H1 (cell line): ENCODE data around the gene ARL2. TPM values are rescaled to one million over a fixed set of nuclear protein-coding genes. Genes with fewer than 3 reads are reported as not detected.

ENCODE experiments used
- CTCF ChIA-PET: fragments of 300-600 bp; sonication (Branson Sonifier 250); formaldehyde crosslinking; loops from one replicate; lab custom pipeline; 2021; ENCODE audit not compliant: partially characterized antibody; lab: Charles Lee
- POLR2A ChIA-PET: fragments of 300-600 bp; sonication (Branson Sonifier 250); formaldehyde crosslinking; loops from one replicate; lab custom pipeline; 2021; ENCODE audit warnings: inconsistent platforms; ENCODE audit not compliant: partially characterized antibody; lab: Charles Lee
- DNase-seq, 2 experiments: peaks; one replicate each; pipeline versions ENCODE4 v3.0.0 to v3.0.0-alpha.2; 2010 to 2022; ENCODE audit warnings: low spot score in 2 of 2, low read depth in 1 of 2, mixed read lengths in 1 of 2
- FAIRE-seq: peaks from 2 replicates; lab custom pipeline; 2011; peaks lifted over from hg19 to GRCh38; lab: Jason Lieb, UNC
- H2AFZ ChIP-seq: 2 replicates; pipeline ENCODE4 v1.8.1; 2012; ENCODE audit warnings: low read length, inconsistent platforms
- H2AK5ac ChIP-seq: 2 replicates; pipeline ENCODE4 v1.6.1; 2013; ENCODE audit warnings: low read depth, low read length
- H2BK120ac ChIP-seq: replicated peaks from 2 replicates; pipeline ENCODE3; 2013; ENCODE audit warnings: low read depth, low read length, inconsistent platforms
- H2BK12ac ChIP-seq: 2 replicates; pipeline ENCODE4 v1.6.1; 2013; ENCODE audit warnings: low read depth, low read length
- H2BK15ac ChIP-seq: 2 replicates; pipeline ENCODE4 v1.6.1; 2013; ENCODE audit warnings: low read length
- H2BK20ac ChIP-seq: 2 replicates; pipeline ENCODE4 v1.6.1; 2013; ENCODE audit warnings: low read length
- H2BK5ac ChIP-seq: 2 replicates; pipeline ENCODE4 v1.6.1; 2013; ENCODE audit warnings: low read depth, low read length
- H3K14ac ChIP-seq: 2 replicates; pipeline ENCODE4 v1.6.1; 2013; ENCODE audit warnings: inconsistent platforms; ENCODE audit not compliant: insufficient read length
- H3K18ac ChIP-seq: 2 replicates; pipeline ENCODE4 v1.6.1; 2013; ENCODE audit warnings: low read length; ENCODE audit errors: extremely low read depth
- H3K23ac ChIP-seq: 2 replicates; pipeline ENCODE4 v1.6.1; 2013; ENCODE audit warnings: inconsistent platforms; ENCODE audit not compliant: insufficient read length
- H3K23me2 ChIP-seq: 2 replicates; pipeline ENCODE4 v1.6.1; 2013; ENCODE audit warnings: low read depth, low read length
- H3K27ac ChIP-seq: 2 replicates; pipeline ENCODE4 v1.6.1; 2011; ENCODE audit warnings: low read depth, low read length, inconsistent platforms
- H3K27me3 ChIP-seq, 4 experiments: replicated peaks in 1 of 4; 1 replicate in 1 of 4; 2 replicates in 3 of 4; pipeline versions ENCODE4 v1.6.1 to v1.8.1; 2011 to 2013; ENCODE audit warnings: low read length in 3 of 4, mild to moderate bottlenecking in 3 of 4, inconsistent platforms in 2 of 4, mixed read lengths in 2 of 4, moderate library complexity in 1 of 4; ENCODE audit not compliant: control insufficient read depth in 3 of 4, insufficient read depth in 3 of 4; ENCODE audit errors: extremely low read depth in 1 of 4
- H3K36me3 ChIP-seq, 4 experiments: 2 replicates each; pipeline versions ENCODE4 v1.6.1 to v1.8.1; 2011 to 2013; ENCODE audit warnings: mild to moderate bottlenecking in 4 of 4, low read length in 3 of 4, moderate library complexity in 2 of 4, control low read depth in 1 of 4, inconsistent platforms in 1 of 4; ENCODE audit not compliant: insufficient read depth in 4 of 4, control insufficient read depth in 2 of 4
- H3K4ac ChIP-seq: replicated peaks from 2 replicates; pipeline ENCODE3; 2013; ENCODE audit warnings: low read length, low read depth, mixed read lengths, inconsistent platforms; ENCODE audit not compliant: insufficient read length
- H3K4me1 ChIP-seq, 4 experiments: replicated peaks in 1 of 4; 1 replicate in 1 of 4; 2 replicates in 3 of 4; pipeline versions ENCODE4 v1.6.1 to v1.8.1; 2011 to 2013; ENCODE audit warnings: low read length in 3 of 4, inconsistent platforms in 2 of 4, mixed read lengths in 1 of 4; ENCODE audit not compliant: insufficient read depth in 4 of 4, control insufficient read depth in 3 of 4
- H3K4me2 ChIP-seq, 2 experiments: 2 replicates each; pipeline versions ENCODE4 v1.6.1 to v1.8.1; 2011 to 2013; ENCODE audit warnings: low read depth in 2 of 2, low read length in 2 of 2, control low read depth in 1 of 2, inconsistent platforms in 1 of 2, mild to moderate bottlenecking in 1 of 2; ENCODE audit not compliant: insufficient read depth in 1 of 2
- H3K4me3 ChIP-seq, 4 experiments: fragments of 200-600, 300-600 bp in 1 of 4; sonication (generic), shearing (Covaris generic), sonication (Bioruptor Twin) in 1 of 4; 2 replicates each; pipeline versions ENCODE4 v1.5.1 to v1.8.1; 2011 to 2016; ENCODE audit warnings: low read length in 4 of 4, low read depth in 3 of 4, control low read depth in 2 of 4, inconsistent platforms in 2 of 4, mild to moderate bottlenecking in 2 of 4, mixed read lengths in 1 of 4, moderate library complexity in 1 of 4; ENCODE audit not compliant: insufficient read depth in 2 of 4; ENCODE audit errors: extremely low read depth in 1 of 4
- H3K56ac ChIP-seq: replicated peaks from 2 replicates; pipeline ENCODE3; 2013; ENCODE audit warnings: low read depth, mild to moderate bottlenecking, mixed read lengths, low read length, inconsistent platforms; ENCODE audit not compliant: insufficient read length
- H3K79me1 ChIP-seq: 2 replicates; pipeline ENCODE4 v1.6.1; 2013; ENCODE audit warnings: low read depth, low read length, control low read depth
- H3K79me2 ChIP-seq, 2 experiments: 2 replicates each; pipeline versions ENCODE4 v1.6.1 to v1.8.1; 2012 to 2013; ENCODE audit warnings: low read length in 2 of 2, mild to moderate bottlenecking in 2 of 2, inconsistent platforms in 1 of 2; ENCODE audit not compliant: insufficient read depth in 2 of 2, control insufficient read depth in 1 of 2
- H3K9ac ChIP-seq, 4 experiments: replicated peaks in 1 of 4; 1 replicate in 1 of 4; 2 replicates in 3 of 4; pipeline versions ENCODE4 v1.6.1 to v1.8.1; 2011 to 2013; ENCODE audit warnings: low read depth in 3 of 4, low read length in 3 of 4, control low read depth in 2 of 4, mild to moderate bottlenecking in 2 of 4, moderate library complexity in 2 of 4, inconsistent platforms in 1 of 4; ENCODE audit errors: extremely low read depth in 1 of 4
- H3K9me3 ChIP-seq, 2 experiments: 2 replicates each; pipeline versions ENCODE4 v1.6.1 to v1.8.1; 2012 to 2013; ENCODE audit warnings: mild to moderate bottlenecking in 2 of 2, moderate library complexity in 2 of 2, control low read depth in 1 of 2, inconsistent platforms in 1 of 2, low read depth in 1 of 2, low read length in 1 of 2, mixed read lengths in 1 of 2; ENCODE audit not compliant: insufficient read depth in 2 of 2
- H4K20me1 ChIP-seq, 2 experiments: replicated peaks in 1 of 2; 2 replicates each; pipeline versions ENCODE3 to v1.8.1; 2011 to 2013; ENCODE audit warnings: inconsistent platforms in 2 of 2, low read length in 2 of 2, mild to moderate bottlenecking in 1 of 2; ENCODE audit not compliant: insufficient read depth in 2 of 2, control insufficient read depth in 1 of 2
- H4K5ac ChIP-seq: 2 replicates; pipeline ENCODE4 v1.6.1; 2013; ENCODE audit warnings: low read length, low read depth, mixed read lengths, inconsistent platforms; ENCODE audit not compliant: insufficient read length
- H4K8ac ChIP-seq: 2 replicates; pipeline ENCODE4 v1.8.0; 2013; ENCODE audit warnings: mild to moderate bottlenecking, moderate library complexity, low read length, inconsistent platforms; ENCODE audit not compliant: insufficient read depth; ENCODE audit errors: extremely low read depth
- H4K91ac ChIP-seq: replicated peaks from 2 replicates; pipeline ENCODE3; 2013; ENCODE audit warnings: low read length, mixed read lengths, inconsistent platforms; ENCODE audit not compliant: insufficient read length
- BCL11A ChIP-seq, 2 experiments: IDR thresholded peaks; one replicate each; pipeline ENCODE4 v1.6.1; 2011; ENCODE audit warnings: low read depth in 2 of 2, low read length in 2 of 2, mild to moderate bottlenecking in 2 of 2
- BRCA1 ChIP-seq: IDR thresholded peaks from 2 replicates; pipeline ENCODE4 v1.6.1; 2012; ENCODE audit warnings: low read depth, low read length, improper control_type of control experiment
- EGR1 ChIP-seq: IDR thresholded peaks from 2 replicates; pipeline ENCODE4 v1.6.1; 2011; ENCODE audit warnings: low read depth, low read length, borderline replicate concordance
- EP300 ChIP-seq, 2 experiments: IDR thresholded peaks; 1 replicate in 1 of 2; 2 replicates in 1 of 2; pipeline ENCODE4 v1.6.1; 2011 to 2012; ENCODE audit warnings: low read depth in 2 of 2, low read length in 2 of 2, mild to moderate bottlenecking in 2 of 2, borderline replicate concordance in 1 of 2, inconsistent platforms in 1 of 2, moderate library complexity in 1 of 2
- GABPA ChIP-seq: IDR thresholded peaks from 2 replicates; pipeline ENCODE4 v1.6.1; 2011; ENCODE audit warnings: mild to moderate bottlenecking, low read length, moderate library complexity, borderline replicate concordance; ENCODE audit not compliant: insufficient read depth
- GTF2F1 ChIP-seq: IDR thresholded peaks from 2 replicates; pipeline ENCODE4 v1.6.1; 2012; ENCODE audit warnings: low read depth, low read length, improper control_type of control experiment, borderline replicate concordance
- JUND ChIP-seq: IDR thresholded peaks from 2 replicates; pipeline ENCODE4 v1.6.1; 2011; ENCODE audit warnings: mild to moderate bottlenecking, improper control_type of control experiment, low read length
- KDM1A ChIP-seq: fragments of 200-600, 300-600 bp; sonication (generic); IDR thresholded peaks from 2 replicates; pipeline ENCODE4 v1.7.1; 2016; ENCODE audit warnings: mild to moderate bottlenecking, low read length, borderline replicate concordance
- PHF8 ChIP-seq: fragments of 200-600 bp; sonication (generic); conservative IDR thresholded peaks from 2 replicates; pipeline ENCODE4 v1.7.1; 2012; ENCODE audit warnings: low read depth, mild to moderate bottlenecking, inconsistent platforms, low read length, moderate library complexity
- RAD21 ChIP-seq, 2 experiments: IDR thresholded peaks in 1 of 2; conservative IDR thresholded peaks in 1 of 2; 2 replicates each; pipeline ENCODE4 v1.6.1; 2011; ENCODE audit warnings: low read depth in 2 of 2, low read length in 2 of 2, improper control_type of control experiment in 1 of 2, inconsistent platforms in 1 of 2, mild to moderate bottlenecking in 1 of 2, moderate library complexity in 1 of 2
- SAP30 ChIP-seq: fragments of 300-600 bp; sonication (generic); IDR thresholded peaks from 2 replicates; pipeline ENCODE4 v1.7.1; 2012; ENCODE audit warnings: low read length, moderate library complexity, mild to moderate bottlenecking, inconsistent platforms; ENCODE audit not compliant: insufficient read depth, insufficient replicate concordance
- SP2 ChIP-seq: IDR thresholded peaks from 2 replicates; pipeline ENCODE4 v1.6.1; 2012; ENCODE audit warnings: mild to moderate bottlenecking, low read length, inconsistent platforms
- YY1 ChIP-seq: IDR thresholded peaks from 2 replicates; pipeline ENCODE4 v1.6.1; 2011; ENCODE audit warnings: low read depth, mild to moderate bottlenecking, low read length
- WGBS, 2 experiments: shearing (Covaris generic) in 1 of 2; methylation state at CpG; one replicate each; pipeline versions ENCODE4 v1.1.6 to v1.1.7; 2013 to 2015; ENCODE audit warnings: low lambda C conversion rate in 2 of 2, mixed read lengths in 2 of 2, inconsistent platforms in 1 of 2, low coverage in 1 of 2, missing lambda C conversion rate in 1 of 2; ENCODE audit not compliant: insufficient replicate concordance in 2 of 2, insufficient coverage in 1 of 2, insufficient read length in 1 of 2; ENCODE audit errors: extremely low coverage in 1 of 2, missing lambda C conversion rate in 1 of 2; 5-methylcytosine and 5-hydroxymethylcytosine counted together
- polyA plus RNA-seq, 7 experiments: library from polyadenylated mRNA; depleted of rRNA in 3 of 7; stranded (reverse) in 5 of 7; unstranded in 2 of 7; fragments of >200 nt in 5 of 7; fragments of 200-250 nt in 2 of 7; gene quantifications; 1 replicate in 5 of 7; 2 replicates in 1 of 7; 4 replicates in 1 of 7; pipeline versions ENCODE4 v1.2.1 to v1.2.3, GENCODE V29; 2011 to 2013; ENCODE audit warnings: missing spikeins in 2 of 7, mixed read lengths in 2 of 7
- total RNA-seq: library from RNA; stranded (reverse); fragmentation: NEBNext Ultra II Directional; extraction: Animal tissue kit (Norgen Biotek cat#: 25700); gene quantifications from 2 replicates; pipeline ENCODE4 v1.2.1, GENCODE V29; 2021

Gene ARL2
- total and polyA plus RNA-seq, 2 of the 8 experiments (the other 6 are each of a cell fraction or from before 2014, with no cell fraction given), result 186 to 535 TPM

DNA sequence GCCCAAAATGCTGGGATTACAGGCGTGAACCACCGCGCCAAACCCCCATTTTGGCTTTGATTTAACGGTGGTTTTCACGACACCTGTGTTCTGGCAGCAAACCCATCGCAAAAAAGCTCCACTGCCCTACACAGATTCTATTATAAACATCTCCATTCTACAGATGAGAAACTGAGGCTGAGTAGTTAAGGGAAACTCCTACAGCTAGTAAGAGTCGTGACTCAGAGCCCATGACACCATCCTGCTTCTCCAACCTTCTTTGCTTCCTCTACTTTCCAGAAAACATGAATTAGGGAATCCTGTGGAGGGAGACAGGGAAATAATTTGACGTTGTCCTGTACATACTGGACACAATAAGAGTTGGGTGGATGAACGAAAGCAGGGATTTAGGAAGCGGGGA, 12.8 kb downstream of the ARL2 start:
- FAIRE-seq (no peak), DNase-seq (no peak)
- Histone ChIP-seq H3K56ac (no peak overlapping the region), H4K20me1 (peaks cover 0 to 2% of the 10 kb centered on the region in 2 experiments), H3K4me1 (peaks cover 0 to 4% (median 2%) of the 10 kb centered on the region in 4 experiments; a peak in 5 of 7 replicates), H3K14ac (no peak overlapping the region), H2AK5ac (no peak overlapping the region), H3K4ac (peak overlapping the region; percentile 44), H3K9me3 (no peaks in the 10 kb centered on the region), H2BK12ac (no peak overlapping the region), H3K79me2 (no peaks in the 10 kb centered on the region), H3K4me2 (peak overlapping the region; percentile 62 to 88), H4K91ac (no peak overlapping the region), H2AFZ (peak overlapping the region; percentile 97), H3K27me3 (no peaks in the 10 kb centered on the region), H3K36me3 (peaks cover 0 to 3% (median 1%) of the 10 kb centered on the region in 4 experiments; a peak in 2 of 8 replicates), H3K4me3 (peak overlapping the region; percentile 31 to 65 (median 58); a peak in 7 of 8 replicates), H2BK120ac (no peak overlapping the region), H3K79me1 (no peaks in the 10 kb centered on the region), H2BK15ac (0 out of 2 replicates have a peak overlapping the region, but pooled peaks have one; percentile 24), H3K18ac (no peak overlapping the region), H2BK5ac (peak overlapping the region; percentile 3; the same call in 1 of the 2 replicates), H3K27ac (no peak overlapping the region), H3K23me2 (peaks cover 3% of the 10 kb centered on the region; the same call in 1 of the 2 replicates), H2BK20ac (no peak overlapping the region), H4K8ac (no peak overlapping the region), H4K5ac (no peak overlapping the region), H3K23ac (no peak overlapping the region), H3K9ac (no peak overlapping the region)
- 68% methylated on average over 10 of the region's 10 CpGs; no CpG with 5 or more reads in 1 of the 2 experiments for WGBS, 2 experiments
- ChIA-PET POLR2A (interaction anchor here (0.9 to 2.1 kb wide), 4 partner anchors 14 to 86 kb away, joined by 3 to 8 read pairs (median 4); partner anchors contain the start of genes SAC3D1 and VPS51), CTCF (interaction anchor here (0.6 to 2.5 kb wide), 8 partner anchors 9 to 179 kb away, joined by 3 to 14 read pairs (median 4); partner anchors contain the start of genes ARL2, BATF2 and TM7SF2)
- TF ChIP-seq JUND, result no peak
- no peak for TF ChIP-seq RAD21 (IDR thresholded peaks at IDR 0.05 in 1 of 2, conservative IDR thresholded peaks at IDR 0.05 in 1 of 2; ENCODE audit: low read depth in 2 of 2, low read length in 2 of 2)
- no peak for TF ChIP-seq YY1
- no peak for TF ChIP-seq SAP30
- TF ChIP-seq BRCA1, result no peak
- no peak for TF ChIP-seq KDM1A
- TF ChIP-seq SP2, result no peak
- TF ChIP-seq PHF8, result no peak
- no peak for TF ChIP-seq EP300 (IDR thresholded peaks at IDR 0.05; ENCODE audit: borderline replicate concordance in 1 of 2, low read depth in 2 of 2, low read length in 2 of 2)
- no peak for TF ChIP-seq BCL11A (IDR thresholded peaks at IDR 0.05; ENCODE audit: low read depth in 2 of 2, low read length in 2 of 2)
- TF ChIP-seq GABPA, result no peak
- TF ChIP-seq EGR1, result no peak
- TF ChIP-seq GTF2F1, result no peak
